ENCODE measurements around the gene ACTR10. TPM values are rescaled to one million over a fixed set of nuclear protein-coding genes. Genes with fewer than 3 reads are reported as not detected.

Gene ACTR10
- total RNA-seq, 1 experiment from 2014 or later, result 42.3 TPM

GRCh38 chr14:58152014-58152857, 47.7 kb upstream of the ACTR10 start, which contains the start of gene ARMH4:
Gene ARMH4 (minus strand): TSS chr14:58152213. CDS start chr14:58139358, 12,855 bp downstream.
- DNase-seq, result peak; percentile 77
- Mint-ChIP-seq H3K27me3 (ENCODE audit: unreplicated experiment) (peaks cover 61% of the 10 kb centered on the region), H3K36me3 (ENCODE audit: insufficient read depth, unreplicated experiment) (peaks cover 9% of the 10 kb centered on the region), H3K4me3 (ENCODE audit: low read depth, unreplicated experiment) (peak within 1 kb of the TSS; percentile 71), H3K27ac (ENCODE audit: unreplicated experiment) (no peak within 1 kb of the TSS), H3K9me3 (ENCODE audit: low read depth, unreplicated experiment) (no peaks in the 10 kb centered on the region), H3K4me1 (ENCODE audit: low read depth, unreplicated experiment) (no peaks in the 10 kb centered on the region)
- no TSS peak for BruUV-seq (replicated peaks)
- intact Hi-C loops (cut with micrococcal nuclease; ENCODE audit: unreplicated experiment), result loop anchor here (2.0 kb wide), 1 partner anchor 15 kb away; no protein-coding TSS in a partner anchor
- CTCF ChIA-PET, result no interaction called here
- TF ChIP-seq CTCF (IDR thresholded peaks at IDR 0.05; ENCODE audit: unreplicated experiment), result no peak

DNA sequence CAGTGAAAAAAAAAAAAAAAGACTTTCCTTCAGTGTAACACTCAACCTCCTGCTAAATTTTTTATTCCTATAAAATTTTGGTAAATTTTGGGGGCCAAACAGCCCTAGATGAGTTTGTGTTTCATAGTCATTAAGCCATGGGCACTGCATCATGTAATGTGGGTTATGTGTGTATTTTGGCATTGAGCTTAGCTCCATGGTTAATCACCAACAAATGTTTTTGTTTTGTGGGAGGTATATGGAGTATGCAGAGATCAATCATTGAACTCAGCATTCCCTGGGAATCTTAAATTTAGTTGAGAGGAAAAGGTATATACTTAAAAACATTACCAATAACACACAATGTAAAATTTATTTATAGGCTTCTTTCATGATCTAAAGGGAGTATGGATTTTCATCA, 39.4 kb upstream of the ACTR10 start:
- CTCF ChIA-PET, result interaction anchor here (0.6 to 0.7 kb wide), 2 partner anchors 43 to 502 kb away, joined by 3 to 6 read pairs; no protein-coding TSS in a partner anchor
- Mint-ChIP-seq H3K36me3 (ENCODE audit: insufficient read depth, unreplicated experiment) (no peaks in the 10 kb centered on the region), H3K27ac (ENCODE audit: unreplicated experiment) (no peak overlapping the region), H3K4me3 (ENCODE audit: low read depth, unreplicated experiment) (no peak overlapping the region), H3K9me3 (ENCODE audit: low read depth, unreplicated experiment) (no peaks in the 10 kb centered on the region), H3K27me3 (ENCODE audit: unreplicated experiment) (peaks cover 48% of the 10 kb centered on the region), H3K4me1 (ENCODE audit: low read depth, unreplicated experiment) (no peaks in the 10 kb centered on the region)
- DNase-seq, result no peak
- no peak for TF ChIP-seq CTCF (IDR thresholded peaks at IDR 0.05; ENCODE audit: unreplicated experiment)
- no TSS peak for BruUV-seq (replicated peaks)
- intact Hi-C loops (cut with micrococcal nuclease; ENCODE audit: unreplicated experiment), result no loop called here

DNA sequence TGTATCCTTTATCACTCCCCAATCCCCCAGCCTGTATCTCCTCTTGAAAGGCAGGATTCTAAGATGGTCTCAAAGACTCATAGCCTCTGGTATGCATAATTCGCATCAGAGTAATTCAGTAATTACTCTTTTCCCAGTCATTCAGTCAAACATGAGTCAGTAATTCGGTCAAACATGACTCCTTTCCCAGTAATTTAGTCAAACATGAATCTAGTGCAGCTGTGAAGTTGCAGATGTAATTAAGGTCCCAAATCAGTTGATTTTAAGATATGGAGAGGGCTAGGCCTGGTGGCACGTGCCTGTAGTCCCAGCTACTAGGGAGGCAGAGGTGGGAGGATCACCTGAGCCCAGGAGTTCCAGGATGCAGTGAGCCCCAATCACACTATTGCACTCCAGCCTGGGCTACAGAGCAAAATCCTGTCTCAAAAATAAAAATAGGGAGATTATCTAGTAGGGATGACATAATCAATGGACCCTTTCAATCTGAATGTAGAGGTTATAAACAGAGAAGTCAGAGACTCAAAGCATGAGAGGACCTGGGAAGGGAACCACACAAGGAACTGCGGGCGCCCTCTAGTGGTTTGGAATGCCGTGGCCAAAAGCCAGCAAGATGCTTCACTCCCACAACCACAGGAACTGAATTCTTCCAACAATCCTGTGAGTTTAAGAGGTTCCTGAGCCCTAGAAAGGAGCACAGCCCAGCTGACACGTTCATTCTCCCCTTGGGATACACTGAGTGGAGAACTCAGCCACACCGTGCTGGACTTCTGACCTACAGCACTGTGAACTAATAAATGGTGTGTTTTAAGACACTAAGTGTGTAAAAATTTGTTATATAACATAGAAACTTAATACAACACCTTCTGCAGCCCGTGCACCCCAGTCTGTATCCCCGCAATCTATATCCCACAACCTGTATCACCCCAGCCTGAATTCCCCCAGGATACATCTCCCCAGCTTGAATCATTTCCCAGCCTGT, 33.7 kb upstream of the ACTR10 start:
- CTCF ChIA-PET, result no interaction called here
- TF ChIP-seq CTCF (IDR thresholded peaks at IDR 0.05; ENCODE audit: unreplicated experiment), result peak; percentile 73
- no peak overlapping the region for H3K27ac Mint-ChIP-seq (ENCODE audit: unreplicated experiment)
- peaks cover 9% of the 10 kb centered on the region for H3K4me1 Mint-ChIP-seq (ENCODE audit: low read depth, unreplicated experiment)
- intact Hi-C loops (cut with micrococcal nuclease; ENCODE audit: unreplicated experiment), result loop anchor here (1.0 to 2.0 kb wide), 2 partner anchors 13 to 58 kb away; partner anchors contain the start of gene ARMH4
- H3K9me3 Mint-ChIP-seq (ENCODE audit: low read depth, unreplicated experiment), result no peaks in the 10 kb centered on the region
- H3K36me3 Mint-ChIP-seq (ENCODE audit: insufficient read depth, unreplicated experiment), result peaks cover 6% of the 10 kb centered on the region
- H3K4me3 Mint-ChIP-seq (ENCODE audit: low read depth, unreplicated experiment), result no peak overlapping the region
- peaks cover 39% of the 10 kb centered on the region for H3K27me3 Mint-ChIP-seq (ENCODE audit: unreplicated experiment)
- no TSS peak for BruUV-seq (replicated peaks)
- DNase-seq, result peak; percentile 85

- Mint-ChIP-seq H3K27ac (ENCODE audit: unreplicated experiment) (no peak overlapping the region), H3K4me3 (ENCODE audit: low read depth, unreplicated experiment) (no peak overlapping the region), H3K4me1 (ENCODE audit: low read depth, unreplicated experiment) (peaks cover 9% of the 10 kb centered on the region), H3K27me3 (ENCODE audit: unreplicated experiment) (peaks cover 39% of the 10 kb centered on the region), H3K9me3 (ENCODE audit: low read depth, unreplicated experiment) (no peaks in the 10 kb centered on the region), H3K36me3 (ENCODE audit: insufficient read depth, unreplicated experiment) (peaks cover 6% of the 10 kb centered on the region)
- DNase-seq, result no peak
- intact Hi-C loops (cut with micrococcal nuclease; ENCODE audit: unreplicated experiment), result loop anchor here (2.0 kb wide), 1 partner anchor 14 kb away; the partner anchor contains the start of gene ARMH4
- no peak for TF ChIP-seq CTCF (IDR thresholded peaks at IDR 0.05; ENCODE audit: unreplicated experiment)
- no TSS peak for BruUV-seq (replicated peaks)
- CTCF ChIA-PET, result interaction anchor here (0.7 to 0.8 kb wide), 2 partner anchors 17 to 50 kb away, joined by 3 to 4 read pairs; no protein-coding TSS in a partner anchor
Observed at GRCh38 chr14:58167057-58167456, 32.9 kb upstream of the ACTR10 start.
